Inflammatory macrophage treated with lipopolysaccharide for 1 hour (primary cell): ENCODE data around the gene SRRD.
"Not testable (repeated sequence)": the region's sequence is repeated elsewhere in the genome, so short reads cannot be mapped to it uniquely, and the experiment has no call there.

Source experiments
- DNase-seq, 2 donors: peaks; one replicate each; pipeline ENCODE4 v3.0.0-alpha.2; 2020 to 2022

The SRRD gene

GRCh38 chr22:26483439-26484359 is at the start of gene SRRD, which contains the start of gene HPS4:
TSS of gene SRRD (plus strand) at chr22:26483877. CDS start at chr22:26483891, 14 bp downstream.
TSS of gene HPS4 (minus strand) at chr22:26483783. CDS start at chr22:26481762, 2,021 bp downstream.
- DNase-seq: peak; percentile 81 to 95

DNA sequence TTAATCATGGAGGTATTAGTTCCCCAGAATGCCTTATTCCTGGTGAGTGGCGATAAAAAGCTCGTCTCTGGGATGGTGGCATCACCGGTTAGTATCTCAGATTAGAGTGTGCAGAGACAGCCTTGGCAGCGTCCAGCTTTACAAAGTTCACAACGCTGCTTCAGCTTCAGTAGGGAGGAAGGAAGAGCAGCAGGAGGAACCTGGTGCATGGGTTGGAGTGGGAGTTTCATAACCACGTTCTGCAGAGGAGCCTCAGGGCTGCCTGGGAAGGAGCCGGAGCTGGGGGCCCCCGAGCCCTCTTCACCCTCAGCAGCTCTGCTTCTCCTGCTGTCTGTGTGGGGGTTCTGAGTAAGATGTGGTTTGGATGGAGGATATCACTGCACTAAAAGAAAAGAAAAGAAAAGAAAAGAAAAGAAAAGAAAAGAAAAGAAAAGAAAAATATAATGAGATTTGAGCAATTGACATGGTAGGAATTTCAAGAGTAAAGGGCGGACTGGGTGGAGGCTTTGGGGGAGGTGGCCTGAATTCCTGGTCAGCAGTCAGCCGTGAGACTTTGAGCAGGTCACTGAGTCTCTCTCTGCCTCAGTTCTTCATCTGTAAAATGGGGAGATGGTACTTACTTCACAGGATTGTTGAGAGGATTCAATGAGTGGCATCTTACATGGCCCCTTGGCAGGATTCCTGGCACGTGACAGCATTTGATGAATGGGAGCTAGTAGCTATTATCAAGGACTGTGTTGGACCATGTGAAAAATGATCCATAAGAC is 48.2 kb upstream of the SRRD start:
- DNase-seq: peak; percentile 22 to 33

DNA sequence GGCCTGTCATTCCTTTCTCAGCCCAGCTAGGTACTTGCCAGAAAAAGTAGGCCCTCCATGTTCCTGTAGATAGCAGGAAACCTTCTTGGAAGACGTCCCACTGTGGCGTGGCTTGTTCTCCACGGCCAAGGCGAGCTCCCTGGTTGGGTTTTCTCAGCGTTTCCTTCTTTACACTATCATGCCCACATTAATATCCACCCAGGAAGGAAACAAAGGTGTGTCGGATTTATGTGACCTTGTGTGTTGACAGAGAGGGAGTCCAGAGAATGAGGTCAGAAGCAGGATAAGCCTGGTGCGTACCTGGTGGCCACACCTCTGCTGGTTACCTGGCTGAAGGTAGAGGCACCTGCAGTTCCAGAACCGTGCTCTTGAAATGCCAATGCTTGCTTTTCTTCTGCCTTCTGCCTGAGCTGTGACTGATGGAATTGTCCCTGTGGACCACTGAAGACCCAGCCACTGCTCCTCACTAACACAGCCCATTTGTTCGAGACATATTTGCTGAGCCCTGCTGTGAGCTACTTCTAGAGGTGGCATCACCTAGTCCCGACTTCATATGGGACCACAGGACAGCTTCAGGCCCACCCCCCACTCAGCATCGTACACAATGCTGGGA is 46.7 kb upstream of the SRRD start:
- no peak for DNase-seq

DNA sequence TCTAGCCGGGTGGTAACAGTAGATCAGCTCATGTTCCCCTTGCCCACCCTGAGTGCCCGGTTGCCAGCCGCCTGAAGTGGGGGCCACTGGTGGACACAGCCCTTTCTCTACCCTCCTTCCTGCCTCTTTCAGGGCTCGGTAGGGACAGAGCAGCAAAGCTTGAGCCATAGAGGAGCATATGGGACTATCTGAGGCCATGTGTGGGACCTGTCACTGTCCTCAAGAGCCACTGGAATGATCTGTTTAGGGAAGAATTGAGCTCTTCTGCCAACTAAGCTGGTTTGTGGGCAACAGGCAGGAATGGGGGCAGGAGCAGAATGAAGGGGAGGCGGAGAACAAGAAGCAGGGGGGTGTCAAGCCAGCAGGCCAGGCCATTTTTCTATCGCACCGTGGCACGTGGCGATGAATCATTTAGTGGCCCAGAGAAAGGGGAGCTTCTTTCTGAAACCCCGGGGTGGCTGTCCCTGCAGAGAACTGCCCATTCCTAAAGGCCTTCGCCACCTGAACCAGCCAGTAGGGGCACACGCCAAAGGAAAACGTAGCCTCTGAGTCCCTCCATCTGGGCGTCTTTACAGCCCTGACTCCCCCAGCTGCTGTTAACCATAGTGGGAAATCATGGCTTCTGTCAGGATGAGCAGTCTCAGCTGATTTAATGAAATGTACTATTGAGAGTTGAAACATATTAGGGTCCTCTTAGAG is 45.8 kb upstream of the SRRD start:
- no peak for DNase-seq

DNA sequence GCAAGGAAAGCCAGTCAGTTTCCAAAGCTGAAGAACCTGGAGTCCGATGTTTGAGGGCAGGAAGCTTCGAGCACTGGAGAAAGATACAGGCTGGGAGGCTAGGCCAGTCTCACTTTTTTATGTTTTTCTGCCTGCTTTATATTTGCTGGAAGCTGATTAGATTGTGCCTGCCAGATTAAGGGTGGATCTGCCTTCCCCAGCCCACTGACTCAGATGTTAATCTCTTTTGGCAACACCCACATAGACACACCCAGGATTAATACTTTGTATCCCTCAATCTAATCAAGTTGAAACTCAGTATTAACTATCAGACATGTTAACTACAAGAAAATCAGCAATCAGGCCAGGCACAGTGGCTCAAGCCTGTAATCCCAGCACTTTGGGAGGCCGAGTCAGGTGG is 44.9 kb upstream of the SRRD start:
- DNase-seq: not testable (repeated sequence)

- no peak for DNase-seq
These were observed 44.1 kb upstream of the SRRD start for GRCh38 chr22:26439559-26439958.

DNA sequence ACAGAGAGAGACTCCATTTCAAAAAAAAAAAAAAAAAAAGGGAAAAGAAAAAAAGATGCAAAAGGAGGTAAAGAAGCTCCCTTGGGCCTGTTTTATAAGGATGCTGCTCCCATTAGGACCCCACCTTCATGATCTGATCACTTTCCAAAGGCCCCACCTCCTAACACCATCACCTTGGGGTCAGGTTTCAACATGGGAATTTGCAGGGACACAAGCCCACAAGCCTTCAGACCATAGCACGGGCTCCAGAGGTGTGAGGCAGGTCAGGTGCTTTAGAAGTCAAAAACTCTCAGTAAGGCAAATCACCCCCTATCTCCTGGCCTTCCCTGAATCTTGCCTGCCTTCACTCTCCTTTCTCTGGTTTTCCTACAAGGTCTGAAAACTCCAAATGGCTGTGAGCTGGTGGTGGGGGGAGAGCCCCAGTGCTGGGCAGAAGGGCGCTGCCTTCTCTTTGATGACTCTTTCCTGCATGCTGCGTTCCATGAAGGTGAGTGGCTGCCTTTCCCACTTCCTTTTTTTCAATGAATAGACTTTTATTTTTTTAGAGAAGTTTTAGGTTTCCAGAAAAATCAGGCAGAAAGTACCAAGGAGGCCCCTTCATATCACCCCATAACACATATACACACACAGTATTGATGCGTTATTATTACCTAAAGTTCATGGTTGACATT is 41.5 kb upstream of the SRRD start:
- no peak for DNase-seq

DNA sequence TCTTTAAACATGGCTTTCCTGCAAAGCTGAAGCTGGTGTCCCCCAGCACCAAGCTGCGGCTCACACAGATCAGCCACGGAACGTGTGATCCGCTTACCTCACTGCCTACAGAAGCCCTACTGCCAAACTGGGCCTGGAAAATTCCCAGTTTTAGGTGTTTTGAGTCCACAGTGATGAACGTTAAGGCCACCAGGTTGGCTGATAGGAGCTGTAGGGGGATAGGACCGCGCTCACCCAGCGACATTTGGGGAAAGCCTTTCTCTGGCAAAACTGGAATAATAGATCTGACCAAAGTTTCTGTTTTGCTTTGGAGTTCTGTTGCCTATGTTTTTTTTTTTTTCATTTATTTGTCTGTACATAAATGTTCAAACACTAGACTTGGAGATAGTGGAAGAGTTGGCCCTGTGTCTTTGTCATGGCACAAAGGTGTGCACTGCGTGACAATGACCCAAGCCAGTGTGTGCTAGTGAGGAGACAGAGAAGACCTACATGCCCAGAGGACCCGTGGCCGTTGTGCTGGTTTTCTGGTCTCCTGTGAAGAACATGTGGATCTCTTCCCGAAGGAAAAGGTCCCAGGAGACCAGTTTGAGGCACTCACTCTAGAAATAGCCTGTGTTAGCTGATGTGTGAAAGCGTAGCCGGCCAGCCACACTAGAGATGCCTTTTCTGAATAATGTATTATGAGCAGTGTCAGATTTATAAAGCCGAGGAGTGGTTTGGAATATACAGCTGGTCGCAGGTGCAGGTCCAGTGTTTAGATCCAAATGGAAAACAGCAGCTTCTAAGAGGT is 39.6 kb upstream of the SRRD start:
- no peak for DNase-seq

DNA sequence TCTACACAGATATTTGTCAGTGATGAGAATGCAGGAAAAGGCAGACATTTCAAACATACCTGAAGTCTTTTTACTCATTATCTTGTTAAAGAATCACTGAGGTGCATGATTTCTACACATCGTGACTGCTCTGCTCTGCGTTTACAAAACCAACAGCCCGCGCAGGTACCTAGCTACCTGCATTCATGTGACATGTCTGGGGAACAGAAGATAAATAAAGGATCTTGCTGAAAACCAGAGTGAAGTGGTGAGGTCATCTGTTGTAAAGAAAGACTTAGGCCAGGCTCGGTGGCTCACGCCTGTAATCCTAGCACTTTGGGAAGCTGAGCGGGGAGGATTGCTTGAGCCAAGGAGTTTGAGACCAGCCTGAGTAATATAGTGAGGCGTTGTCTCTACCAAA is 38.9 kb upstream of the SRRD start:
- no peak for DNase-seq

GRCh38 chr22:26445577-26446275 is 38.0 kb upstream of the SRRD start:
- DNase-seq: no peak

GRCh38 chr22:26446808-26447515 is 36.7 kb upstream of the SRRD start:
- no peak for DNase-seq

DNA sequence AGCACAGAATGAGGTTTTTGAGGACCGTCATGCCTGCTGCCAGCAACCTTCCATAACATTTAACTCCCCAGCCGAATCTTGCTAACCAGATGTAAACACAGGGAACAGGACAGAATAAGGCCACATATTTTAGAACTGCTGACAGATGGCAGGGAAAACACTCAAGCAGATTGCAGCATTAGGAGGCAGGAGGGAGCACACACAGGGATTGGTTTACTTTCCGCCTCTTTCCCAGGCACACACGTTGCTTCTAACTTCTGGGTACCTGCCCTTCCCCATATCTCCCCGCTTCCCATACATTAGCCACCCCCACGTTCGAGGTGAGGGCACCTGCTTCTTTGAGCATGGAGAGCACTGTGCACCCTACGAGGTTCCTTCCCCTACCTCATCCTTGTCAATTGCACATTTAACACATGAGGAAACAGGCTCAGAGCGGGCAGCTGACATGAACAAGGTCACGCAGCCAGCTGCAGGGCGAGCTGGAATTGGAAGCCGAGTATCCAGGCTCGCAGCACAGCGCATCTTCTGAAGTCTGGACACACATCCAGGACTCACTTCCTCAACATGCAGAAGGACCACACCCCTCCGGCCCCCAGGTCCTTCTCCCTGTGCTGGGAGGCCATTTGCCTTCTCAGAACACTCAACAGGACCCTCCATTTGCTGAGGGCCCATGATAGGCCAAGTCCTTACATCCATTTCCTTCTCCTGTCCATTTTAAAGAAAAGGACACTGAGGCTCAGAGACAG is 35.9 kb upstream of the SRRD start:
- no peak for DNase-seq

- no peak for DNase-seq
These were observed 35.3 kb upstream of the SRRD start for GRCh38 chr22:26448334-26448733.

DNA sequence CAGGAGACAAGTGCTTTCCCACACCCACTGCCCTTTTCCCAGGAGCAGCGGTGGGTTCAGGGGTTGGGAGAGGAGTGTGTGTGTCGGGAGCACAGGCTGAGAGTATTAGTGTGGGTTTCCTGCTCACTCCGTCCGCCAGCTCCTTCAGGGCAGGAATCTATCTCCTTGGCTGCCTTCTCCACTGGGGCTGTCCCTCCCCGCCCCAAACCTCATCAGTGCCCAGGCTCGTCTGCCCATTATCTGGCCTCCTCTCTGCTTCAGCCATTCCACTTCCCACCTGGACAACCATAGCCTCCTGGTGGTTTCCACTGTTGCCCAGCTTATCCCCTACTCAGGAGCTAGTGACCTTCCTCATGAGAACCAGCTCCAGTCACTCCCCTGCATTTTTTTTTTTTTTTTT is 34.7 kb upstream of the SRRD start:
- no peak for DNase-seq

DNA sequence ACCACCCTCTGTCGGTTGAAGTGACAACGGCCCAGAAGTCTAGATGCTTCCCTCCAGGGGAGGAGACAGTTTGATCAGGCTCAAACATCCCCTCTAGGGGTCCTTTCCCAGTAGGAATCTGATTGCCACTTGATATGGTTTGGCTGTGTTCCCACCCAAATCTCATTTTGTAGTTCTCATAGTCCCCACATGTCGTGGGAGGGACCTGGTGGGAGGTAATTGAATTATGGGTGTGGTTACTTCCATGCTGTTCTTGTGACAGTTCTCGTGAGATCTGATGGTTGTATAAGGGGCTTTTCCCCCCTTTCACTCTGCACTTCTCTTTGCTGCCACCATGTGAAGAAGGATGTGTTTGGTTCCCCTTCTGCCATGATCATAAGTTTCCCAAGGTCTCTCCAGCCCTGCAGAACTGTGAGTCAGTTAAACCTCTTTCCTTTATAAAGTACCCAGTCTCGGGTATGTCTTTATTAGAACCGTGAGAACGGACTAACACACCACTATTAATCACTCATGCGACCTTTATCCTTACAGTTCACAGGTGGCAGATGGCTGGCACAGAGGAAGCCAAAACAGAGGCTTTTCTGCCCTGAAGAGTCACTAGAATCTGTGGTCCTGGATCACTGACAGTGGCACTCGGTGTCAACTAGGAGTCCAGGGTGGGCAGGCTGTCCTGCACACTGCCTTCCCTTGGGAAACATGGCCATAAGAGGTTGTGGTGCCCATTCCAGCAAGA is 33.1 kb upstream of the SRRD start:
- no peak for DNase-seq

DNA sequence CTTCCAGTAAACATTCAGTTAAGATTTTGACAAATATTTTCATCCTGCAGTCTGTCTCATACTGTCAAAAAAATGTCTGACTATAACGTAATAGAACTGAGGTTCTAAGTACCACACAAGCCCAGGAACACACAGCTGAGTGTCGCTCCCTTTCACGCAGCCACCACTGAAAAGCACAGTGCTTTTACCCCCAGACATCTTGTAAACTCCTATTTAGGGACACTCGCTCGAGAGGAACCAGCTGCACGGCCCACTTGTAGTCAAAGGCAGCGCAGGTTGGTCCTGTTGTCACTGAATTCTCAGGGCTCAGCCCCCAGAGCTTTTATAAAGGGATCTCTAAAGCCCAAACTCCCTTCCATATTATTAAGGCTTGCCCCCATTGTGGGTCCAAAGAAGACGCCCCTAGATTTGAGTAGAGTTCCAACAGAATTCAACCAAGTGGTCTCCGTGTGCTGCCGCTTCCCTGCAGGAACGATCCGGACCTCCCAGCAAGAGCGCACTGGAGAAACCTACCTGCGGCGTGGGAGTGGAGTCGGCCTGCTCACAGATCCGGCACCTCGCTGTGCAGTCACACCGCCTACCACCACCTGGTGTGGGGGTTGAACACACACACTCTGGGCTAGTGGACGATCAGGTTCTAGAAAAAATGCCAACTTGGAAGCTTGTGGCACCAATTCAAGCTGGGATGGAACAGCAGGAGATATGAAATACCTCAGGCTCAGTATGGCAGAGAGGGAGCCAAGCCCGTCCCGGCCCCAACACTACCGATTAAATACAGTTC is 31.3 kb upstream of the SRRD start:
- no peak for DNase-seq

DNA sequence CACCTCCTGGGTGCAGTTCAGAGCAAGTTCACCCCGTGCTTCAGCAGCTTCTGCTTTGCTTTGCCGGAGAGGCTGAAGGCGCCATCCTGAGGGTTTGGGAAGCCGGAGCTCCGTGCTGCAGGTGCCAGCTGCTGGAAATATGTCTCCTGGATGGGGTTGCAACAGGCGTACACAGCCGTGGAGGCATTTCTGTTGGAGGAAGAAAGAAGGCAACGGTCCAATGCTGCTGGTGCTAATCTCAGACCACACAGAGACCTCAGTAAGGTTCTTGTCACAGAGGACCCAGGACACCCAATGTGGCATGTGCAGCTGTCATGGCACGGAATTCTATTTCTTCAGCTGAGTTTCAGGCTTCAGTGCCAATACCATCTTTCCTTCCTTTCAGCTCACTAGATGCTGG is 30.5 kb upstream of the SRRD start:
- no peak for DNase-seq
